ENCODE results near the gene ZNF154.
A peak's percentile ranks its signal among the peaks of the same experiment; 100 is the strongest.

Gene ZNF154

DNA sequence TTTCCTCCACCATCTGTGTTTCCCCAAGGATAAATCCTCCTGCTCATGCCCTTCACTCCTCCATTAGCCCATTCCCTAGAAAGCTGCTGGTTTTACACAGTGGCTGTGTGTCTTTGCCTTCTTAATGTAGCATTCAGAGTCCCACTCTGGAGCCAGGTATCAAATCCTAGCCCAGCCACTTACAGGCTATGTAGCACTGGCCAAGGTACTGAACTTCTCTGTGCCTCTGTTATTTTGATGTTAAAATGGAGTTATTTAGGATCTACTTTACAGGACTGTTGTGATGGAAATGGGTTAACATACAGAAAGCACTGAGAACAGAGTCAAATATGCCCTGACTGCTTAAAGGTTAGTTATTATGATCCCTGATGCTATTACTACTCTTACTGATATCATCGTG lies 41.8 kb downstream of the ZNF154 start:
- TF ChIP-seq, protein P1, sequence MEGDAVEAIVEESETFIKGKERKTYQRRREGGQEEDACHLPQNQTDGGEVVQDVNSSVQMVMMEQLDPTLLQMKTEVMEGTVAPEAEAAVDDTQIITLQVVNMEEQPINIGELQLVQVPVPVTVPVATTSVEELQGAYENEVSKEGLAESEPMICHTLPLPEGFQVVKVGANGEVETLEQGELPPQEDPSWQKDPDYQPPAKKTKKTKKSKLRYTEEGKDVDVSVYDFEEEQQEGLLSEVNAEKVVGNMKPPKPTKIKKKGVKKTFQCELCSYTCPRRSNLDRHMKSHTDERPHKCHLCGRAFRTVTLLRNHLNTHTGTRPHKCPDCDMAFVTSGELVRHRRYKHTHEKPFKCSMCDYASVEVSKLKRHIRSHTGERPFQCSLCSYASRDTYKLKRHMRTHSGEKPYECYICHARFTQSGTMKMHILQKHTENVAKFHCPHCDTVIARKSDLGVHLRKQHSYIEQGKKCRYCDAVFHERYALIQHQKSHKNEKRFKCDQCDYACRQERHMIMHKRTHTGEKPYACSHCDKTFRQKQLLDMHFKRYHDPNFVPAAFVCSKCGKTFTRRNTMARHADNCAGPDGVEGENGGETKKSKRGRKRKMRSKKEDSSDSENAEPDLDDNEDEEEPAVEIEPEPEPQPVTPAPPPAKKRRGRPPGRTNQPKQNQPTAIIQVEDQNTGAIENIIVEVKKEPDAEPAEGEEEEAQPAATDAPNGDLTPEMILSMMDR (IDR thresholded peaks at IDR 0.05; ENCODE audit: low read depth, low read length, missing control alignments) = no peak
- no peak overlapping the region for H3K4me3 ChIP-seq (ENCODE audit: low read depth, low read length)
- no peak for DNase-seq (ENCODE audit: low read depth)

DNA sequence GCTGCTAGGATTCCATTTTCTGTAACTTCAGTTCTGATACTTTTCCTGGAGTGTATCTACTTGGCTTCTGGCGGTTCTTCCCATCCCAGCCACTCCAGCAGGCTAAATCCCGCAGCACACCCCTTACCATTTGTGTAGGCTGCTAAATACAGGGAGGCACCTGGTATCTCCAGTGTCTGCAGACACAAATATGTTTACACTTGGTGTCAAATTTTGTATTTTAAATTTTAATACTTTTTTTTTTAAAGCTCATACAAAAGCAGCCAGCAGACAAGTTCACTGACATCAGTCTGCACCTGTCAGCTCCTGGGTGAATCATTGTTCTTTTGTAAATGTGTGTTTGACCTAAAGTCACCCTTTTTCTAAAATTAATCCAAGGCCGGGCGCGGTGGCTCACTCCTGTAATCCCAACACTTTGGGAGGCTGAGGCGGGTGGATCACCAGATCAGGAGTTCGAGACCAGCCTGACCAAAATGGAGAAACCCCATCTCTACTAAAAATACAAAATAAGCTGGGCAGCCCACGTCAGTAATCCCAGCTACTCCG lies 43.7 kb downstream of the ZNF154 start:
- TF ChIP-seq, protein P1 (IDR thresholded peaks at IDR 0.05; ENCODE audit: low read depth, low read length, missing control alignments) = no peak
- DNase-seq (ENCODE audit: low read depth) = no peak
- H3K4me3 ChIP-seq (ENCODE audit: low read depth, low read length) = no peak overlapping the region

DNA sequence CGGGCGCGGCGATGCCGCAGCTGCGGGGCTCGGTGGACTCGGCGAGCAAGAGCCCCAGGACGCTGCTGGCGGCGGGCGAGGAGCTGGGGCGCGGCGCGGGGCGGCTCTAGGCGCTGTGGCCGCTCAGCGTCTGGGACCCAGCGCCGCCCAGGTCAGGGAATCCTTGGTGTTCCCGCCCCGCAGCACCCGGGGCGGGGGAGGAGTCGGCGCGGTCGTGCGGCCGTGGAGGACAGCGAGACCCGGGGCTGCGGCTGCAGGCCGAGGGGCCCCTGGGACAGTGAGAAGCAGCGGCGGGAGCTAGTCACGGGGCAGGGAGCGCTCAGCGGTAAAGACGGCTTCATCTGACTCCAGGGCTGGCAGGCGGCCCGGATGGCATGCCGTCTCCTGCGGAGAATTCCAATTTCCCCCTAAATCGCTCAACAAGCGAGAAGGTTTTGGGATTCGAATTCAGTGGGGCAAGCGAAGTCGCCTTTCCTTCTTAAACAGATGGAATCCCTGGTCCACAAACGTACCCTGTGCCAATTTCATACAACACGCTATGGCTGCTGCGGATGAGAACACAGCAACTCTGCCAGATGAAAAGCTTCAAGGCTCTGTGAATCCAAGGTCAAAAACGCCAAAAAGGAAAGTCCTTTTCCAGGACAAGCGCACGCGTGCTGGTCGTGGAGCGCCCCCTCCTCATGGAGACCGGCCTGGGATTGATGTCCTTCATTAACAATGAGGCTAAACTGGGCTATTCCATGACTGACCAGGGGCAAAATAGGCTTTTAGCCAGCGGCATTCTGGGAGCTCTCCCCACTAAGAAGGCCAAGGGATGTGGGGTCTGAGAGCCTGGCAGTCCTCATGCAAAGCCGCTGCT lies 44.5 kb downstream of the ZNF154 start:
- peak overlapping the region; percentile 32 for H3K4me3 ChIP-seq (ENCODE audit: low read depth, low read length)
- DNase-seq (ENCODE audit: low read depth) = no peak
- TF ChIP-seq, protein P1 (IDR thresholded peaks at IDR 0.05; ENCODE audit: low read depth, low read length, missing control alignments) = no peak

DNA sequence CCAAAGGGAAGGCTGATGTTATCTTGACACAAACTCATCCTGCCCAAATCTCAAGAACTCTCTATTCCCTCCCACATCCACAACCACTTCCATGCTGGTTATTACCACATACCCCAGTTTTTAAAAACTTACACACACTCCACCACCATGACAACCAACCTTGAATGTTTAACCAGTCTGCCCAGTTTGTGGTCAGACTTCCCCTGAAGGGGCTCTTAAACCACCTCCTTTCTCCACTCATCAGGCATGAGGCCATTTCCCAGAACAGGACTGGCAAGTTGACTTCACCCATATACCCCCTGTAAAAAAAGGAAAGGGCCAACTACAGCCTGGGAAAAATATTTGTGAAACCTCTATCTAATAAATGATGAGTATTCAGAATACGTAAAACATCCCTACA lies 52.7 kb downstream of the ZNF154 start:
- DNase-seq (ENCODE audit: low read depth) = no peak
- TF ChIP-seq, protein P1 (IDR thresholded peaks at IDR 0.05; ENCODE audit: low read depth, low read length, missing control alignments) = no peak

DNA sequence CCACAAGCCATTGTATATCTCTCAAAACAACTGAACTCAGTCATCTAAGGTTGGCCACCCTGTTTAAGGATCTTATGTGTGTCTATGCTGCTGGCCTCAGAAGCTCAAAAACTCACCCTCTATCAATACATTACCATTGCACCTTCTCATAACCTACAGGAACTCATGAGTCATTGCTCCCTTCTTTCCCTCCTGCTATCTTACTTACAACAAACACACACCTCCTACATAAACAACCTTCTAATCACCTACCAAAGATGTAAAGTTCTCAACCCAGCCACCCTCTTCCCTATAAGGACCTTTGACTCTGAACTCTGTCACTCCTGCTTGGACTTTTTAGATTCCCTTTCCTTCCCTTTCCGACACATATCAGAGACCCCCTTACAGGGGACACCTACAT lies 53.6 kb downstream of the ZNF154 start:
- no peak overlapping the region for H3K4me3 ChIP-seq (ENCODE audit: low read depth, low read length)
- TF ChIP-seq, protein P1 (IDR thresholded peaks at IDR 0.05; ENCODE audit: low read depth, low read length, missing control alignments) = no peak
- no peak for DNase-seq (ENCODE audit: low read depth)

More for the DNA sequence above, 52.7 kb downstream of the ZNF154 start:
- no peak overlapping the region for H3K4me3 ChIP-seq (ENCODE audit: low read depth, low read length)

DNA sequence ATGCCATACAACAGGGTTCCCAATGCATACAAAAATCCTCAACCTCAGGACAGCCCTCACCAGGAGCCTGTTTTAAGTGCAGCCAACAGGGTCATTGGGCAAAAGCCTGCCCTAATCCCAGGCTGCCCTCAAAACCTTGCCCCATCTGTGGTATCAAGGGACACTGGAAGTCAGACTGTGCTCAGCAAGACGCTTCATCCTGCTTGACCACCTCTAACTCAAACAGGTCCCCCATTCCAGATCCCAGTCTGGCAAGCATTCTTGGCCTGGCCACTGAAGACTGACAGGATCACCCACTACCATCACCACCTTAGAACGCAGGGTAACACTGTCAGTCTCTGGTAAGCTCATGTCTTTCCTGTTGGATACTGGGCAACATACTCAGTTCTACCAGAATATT lies 55.3 kb downstream of the ZNF154 start:
- DNase-seq (ENCODE audit: low read depth) = no peak
- TF ChIP-seq, protein P1 (IDR thresholded peaks at IDR 0.05; ENCODE audit: low read depth, low read length, missing control alignments) = no peak
- no peak overlapping the region for H3K4me3 ChIP-seq (ENCODE audit: low read depth, low read length)

DNA sequence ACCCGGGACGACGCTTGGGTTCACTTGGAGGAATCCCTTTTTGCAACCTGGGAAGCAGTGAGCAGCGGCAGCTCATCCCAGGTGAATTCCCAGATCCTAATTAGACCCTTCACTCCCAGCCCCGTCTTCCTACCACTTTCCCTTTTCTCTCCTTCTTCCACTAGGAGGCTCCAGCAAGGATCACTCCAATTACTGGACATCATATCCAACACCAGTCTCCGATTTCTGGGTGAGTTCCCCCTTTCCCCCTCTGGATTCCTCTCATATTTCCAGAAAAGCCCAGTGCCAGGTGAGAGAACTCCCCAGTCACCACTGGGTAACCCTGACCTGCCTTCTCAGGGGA lies 57.4 kb downstream of the ZNF154 start:
- no peak overlapping the region for H3K4me3 ChIP-seq (ENCODE audit: low read depth, low read length)
- TF ChIP-seq, protein P1 (IDR thresholded peaks at IDR 0.05; ENCODE audit: low read depth, low read length, missing control alignments) = no peak
- no peak for DNase-seq (ENCODE audit: low read depth)
